Lower leg skin (tissue), 4 donors: ENCODE measurements around the gene KCNH3. TPM values are rescaled to one million over a fixed set of nuclear protein-coding genes. Genes with fewer than 3 reads are reported as not detected.

Source experiments
- DNase-seq, 2 donors: peaks; one replicate each; pipeline ENCODE4 v3.0.0-alpha.2; 2019; ENCODE audit warnings: low spot score in 2 of 2
- H3K4me3 ChIP-seq: fragments of 200-600 bp; sonication (generic); 2 replicates; pipeline ENCODE4 v1.5.1; 2017; ENCODE audit warnings: mild to moderate bottlenecking, low read depth; ENCODE audit not compliant: poor library complexity, severe bottlenecking
- CTCF ChIP-seq, 3 donors: fragments of 450-650 bp; IDR thresholded peaks; one replicate each; pipeline ENCODE4 v1.5.1; 2016; ENCODE audit warnings: antibody characterized with exemption in 3 of 3, mild to moderate bottlenecking in 3 of 3, moderate library complexity in 2 of 3
- POLR2A ChIP-seq, 2 donors: fragments of 450-650 bp; IDR thresholded peaks; one replicate each; pipeline ENCODE4 v1.6.1; 2016 to 2017; ENCODE audit warnings: antibody characterized with exemption in 2 of 2, mild to moderate bottlenecking in 1 of 2, moderate library complexity in 1 of 2
- WGBS, 2 donors: methylation state at CpG; one replicate each; pipeline ENCODE4 v1.1.5; 2018; 5-methylcytosine and 5-hydroxymethylcytosine counted together
- intact Hi-C: fragments of 100-400 bp; cut with DNase I; formaldehyde crosslinking; loops from one replicate; pipeline ENCODE4 v1.15.0; 2023; ENCODE audit warnings: low total_unique reads
- total RNA-seq, 4 donors: library from RNA; depleted of rRNA; stranded (reverse); fragments of >200 nt; gene quantifications; one replicate each; pipeline ENCODE4 v1.1.0, GENCODE V29; 2016

Gene KCNH3
- total RNA-seq, 4 donors from 2014 or later = 0.17 to 1.1 TPM; not detected in 2

GRCh38 chr12:49552425-49552824, 13.6 kb downstream of the KCNH3 start:
- 52 to 54% methylated on average over 9 of the region's 9 CpGs for WGBS, 2 donors
- H3K4me3 ChIP-seq = no peak overlapping the region
- TF ChIP-seq CTCF (IDR thresholded peaks at IDR 0.05) = no peak
- no peak for TF ChIP-seq POLR2A (IDR thresholded peaks at IDR 0.05)
- DNase-seq = no peak
- intact Hi-C loops = no loop called here

- peak in 1 of 2 donors; percentile 78 for DNase-seq
- WGBS, 2 donors = 45 to 48% methylated on average over 6 to 8 of the region's 8 CpGs
- intact Hi-C loops = no loop called here
- TF ChIP-seq POLR2A (IDR thresholded peaks at IDR 0.05) = no peak
- no peak overlapping the region for H3K4me3 ChIP-seq
Measured at GRCh38 chr12:49552899-49553298, 14.1 kb downstream of the KCNH3 start.

- intact Hi-C loops = no loop called here
- 64 to 66% methylated on average over 2 of the region's 2 CpGs for WGBS, 2 donors
- DNase-seq = no peak
- H3K4me3 ChIP-seq = no peak overlapping the region
- TF ChIP-seq CTCF (IDR thresholded peaks at IDR 0.05) = no peak
- no peak for TF ChIP-seq POLR2A (IDR thresholded peaks at IDR 0.05)
Measured at GRCh38 chr12:49553512-49554088, 14.8 kb downstream of the KCNH3 start.

GRCh38 chr12:49554266-49554665, 15.4 kb downstream of the KCNH3 start:
- peak in 1 of 2 donors; percentile 83 for DNase-seq
- H3K4me3 ChIP-seq = no peak overlapping the region
- no peak for TF ChIP-seq CTCF (IDR thresholded peaks at IDR 0.05)
- TF ChIP-seq POLR2A (IDR thresholded peaks at IDR 0.05) = no peak
- intact Hi-C loops = no loop called here
- WGBS, 2 donors = 82 to 83% methylated on average over 14 to 15 of the region's 15 CpGs

- DNase-seq = no peak
- intact Hi-C loops = no loop called here
- no peak overlapping the region for H3K4me3 ChIP-seq
- TF ChIP-seq POLR2A (IDR thresholded peaks at IDR 0.05) (no peak), CTCF (IDR thresholded peaks at IDR 0.05) (no peak)
- WGBS, 2 donors = 87 to 88% methylated on average over 18 of the region's 18 CpGs
Measured at GRCh38 chr12:49555631-49556390, 17.0 kb downstream of the KCNH3 start.

GRCh38 chr12:49556391-49557186, 17.8 kb downstream of the KCNH3 start:
- no peak overlapping the region for H3K4me3 ChIP-seq
- intact Hi-C loops = no loop called here
- TF ChIP-seq CTCF (IDR thresholded peaks at IDR 0.05) = no peak
- TF ChIP-seq POLR2A (IDR thresholded peaks at IDR 0.05) = no peak
- 86 to 88% methylated on average over 12 of the region's 12 CpGs for WGBS, 2 donors
- DNase-seq = peak in 1 of 2 donors; percentile 71
